K562 (cell line): Measurements from ENCODE around the gene FAM204A. TPM values are rescaled to one million over a fixed set of nuclear protein-coding genes. Genes with fewer than 3 reads are reported as not detected.

Source experiments
- DLX4 ChIP-seq: fragments of 250-450 bp; sonication (Bioruptor Pico); IDR thresholded peaks from 2 replicates; pipeline ENCODE4 v1.6.1; 2021; ENCODE audit warnings: mild to moderate bottlenecking
- DPF2 ChIP-seq: fragments of 450-650 bp; IDR thresholded peaks from 2 replicates; pipeline ENCODE4 v1.6.1; 2016
- E2F3 ChIP-seq: fragments of 250-450 bp; sonication (Bioruptor Pico); IDR thresholded peaks from 2 replicates; pipeline ENCODE4 v1.4.0; 2020; ENCODE audit warnings: mild to moderate bottlenecking
- KDM1A ChIP-seq, 2 experiments: fragments of 450-650 bp; IDR thresholded peaks; 2 replicates each; pipeline ENCODE4 v1.6.1; 2016; ENCODE audit warnings: mild to moderate bottlenecking in 2 of 2
- MYNN ChIP-seq, 2 experiments: sonication (generic); formaldehyde crosslinking in 1 of 2; IDR thresholded peaks; 2 replicates each; pipeline versions ENCODE4 v1.5.0 to v1.6.1; 2016 to 2020; ENCODE audit warnings: antibody characterized with exemption in 1 of 2, missing genetic modification reagents in 1 of 2
- PTRF ChIP-seq: fragments of 450-650 bp; IDR thresholded peaks from 2 replicates; pipeline ENCODE4 v1.6.1; 2016; ENCODE audit warnings: mild to moderate bottlenecking, missing genetic modification characterization, missing compliant biosample characterization
- REST ChIP-seq, 2 experiments: fragments of 450-650 bp; formaldehyde crosslinking in 1 of 2; IDR thresholded peaks; 2 replicates each; pipeline versions ENCODE4 v1.4.0 to v1.6.1; 2014 to 2020; ENCODE audit warnings: mild to moderate bottlenecking in 2 of 2, borderline replicate concordance in 1 of 2, low read depth in 1 of 2
- SFPQ ChIP-seq: fragments of 200-400 bp; formaldehyde crosslinking; IDR thresholded peaks from 2 replicates; pipeline ENCODE4 v1.6.1; 2017; ENCODE audit warnings: mild to moderate bottlenecking, low read depth, low read length, moderate library complexity
- SIN3A ChIP-seq, 2 experiments: fragments of 150-350 bp in 1 of 2; IDR thresholded peaks; 2 replicates each; pipeline ENCODE4 v1.6.1; 2011 to 2016; ENCODE audit warnings: borderline replicate concordance in 2 of 2, low read depth in 2 of 2, low read length in 2 of 2, mild to moderate bottlenecking in 2 of 2, moderate library complexity in 2 of 2; ENCODE audit not compliant: control insufficient read depth in 1 of 2
- SMARCA4 ChIP-seq: fragments of 450-650 bp; IDR thresholded peaks from 2 replicates; pipeline ENCODE4 v1.6.1; 2016
- SMC3 ChIP-seq: conservative IDR thresholded peaks from 2 replicates; pipeline ENCODE4 v1.6.1; 2011; ENCODE audit warnings: low read depth, low read length, improper control_type of control experiment; ENCODE audit not compliant: insufficient read depth
- TFAP4 ChIP-seq: sonication (generic); formaldehyde crosslinking; IDR thresholded peaks from 2 replicates; pipeline ENCODE4 v1.8.0; 2022; ENCODE audit warnings: missing genetic modification reagents, mild to moderate bottlenecking, moderate library complexity, borderline replicate concordance
- ZNF121 ChIP-seq: sonication (generic); formaldehyde crosslinking; conservative IDR thresholded peaks from 2 replicates; pipeline ENCODE4 v1.8.0; 2022; ENCODE audit warnings: missing genetic modification reagents
- ZNF23 ChIP-seq: fragments of 250-450 bp; sonication (Bioruptor Pico); IDR thresholded peaks from 2 replicates; pipeline ENCODE4 v1.4.0; 2020; ENCODE audit warnings: mild to moderate bottlenecking
- ZNF561 ChIP-seq: fragments of 450-650 bp; formaldehyde crosslinking; conservative IDR thresholded peaks from 2 replicates; pipeline ENCODE4 v1.4.0; 2020; ENCODE audit warnings: mild to moderate bottlenecking, moderate library complexity
- polyA plus RNA-seq, 8 experiments: library from polyadenylated mRNA; depleted of rRNA in 4 of 8; stranded (reverse) in 5 of 8; unstranded in 3 of 8; fragments of >200 nt; fragmentation: Nextera tagmentation in 2 of 8; fragmentation: Illumina TruSeq in 1 of 8; extraction: Ambion mirVana in 2 of 8; extraction: Trizol in 1 of 8; gene quantifications; 2 replicates each; pipeline versions ENCODE4 v1.2.1 to v1.2.3, GENCODE V29; 2011 to 2014; ENCODE audit warnings: inconsistent platforms in 1 of 8, missing spikeins in 1 of 8
- total RNA-seq, 7 experiments: library from RNA; depleted of rRNA in 6 of 7; stranded (reverse); fragments of >200 nt in 6 of 7; fragmentation: Illumina TruSeq in 2 of 7; extraction: Trizol in 2 of 7; gene quantifications; 2 replicates each; pipeline versions ENCODE4 v1.2.1 to v1.2.3, GENCODE V29; 2011 to 2021; ENCODE audit warnings: low replicate concordance in 1 of 7

FAM204A gene
- total and polyA plus RNA-seq, 9 of the 15 experiments (the other 6 are each of a cell fraction or from before 2014, with no cell fraction given) = 29.0 to 64.5 (median 44.9) TPM

GRCh38 chr10:118341791-118342637 lies at the start of gene FAM204A (continued):
- TF ChIP-seq TFAP4 (CRISPR knock-in tag) = peak; percentile 54; the same call in 1 of the 2 replicates
- TF ChIP-seq ZNF561 (CRISPR knock-in tag) = no peak
- TF ChIP-seq DLX4 (CRISPR knock-in tag) = no peak
- TF ChIP-seq SMARCA4 = no peak
- TF ChIP-seq ZNF23 (CRISPR knock-in tag) = no peak
- TF ChIP-seq SFPQ = no peak
- no peak for TF ChIP-seq PTRF (tag)
- peak; percentile 79 to 81; a peak in 3 of 4 replicates for TF ChIP-seq SIN3A (IDR thresholded peaks at IDR 0.05; ENCODE audit: borderline replicate concordance in 2 of 2, control insufficient read depth in 1 of 2, low read depth in 2 of 2, low read length in 2 of 2)
- TF ChIP-seq DPF2 = no peak
- no peak for TF ChIP-seq SMC3
- TF ChIP-seq MYNN (IDR thresholded peaks at IDR 0.05) = no peak
- TF ChIP-seq MYNN (CRISPR knock-in tag; IDR thresholded peaks at IDR 0.05) = no peak
- no peak for TF ChIP-seq E2F3 (CRISPR knock-in tag)
- TF ChIP-seq KDM1A (IDR thresholded peaks at IDR 0.05) = no peak
- no peak for TF ChIP-seq ZNF121 (CRISPR knock-in tag)
- no peak for TF ChIP-seq REST (IDR thresholded peaks at IDR 0.05; ENCODE audit: borderline replicate concordance)
- no peak for TF ChIP-seq REST (CRISPR knock-in tag; IDR thresholded peaks at IDR 0.05; ENCODE audit: low read depth)
